CD4-positive, alpha-beta T cell treated with Interleukin-17A for 1 hour (primary cell): Measurements from ENCODE around the gene TBPL1.
"Not testable (repeated sequence)": the region's sequence is repeated elsewhere in the genome, so short reads cannot be mapped to it uniquely, and the experiment has no call there.

Experiments used
- DNase-seq: peaks from one replicate; pipeline ENCODE4 v3.0.0-alpha.2; 2020

TBPL1 gene

GRCh38 chr6:133977983-133978895 is 25.2 kb downstream of the TBPL1 start:
- no peak for DNase-seq

DNA sequence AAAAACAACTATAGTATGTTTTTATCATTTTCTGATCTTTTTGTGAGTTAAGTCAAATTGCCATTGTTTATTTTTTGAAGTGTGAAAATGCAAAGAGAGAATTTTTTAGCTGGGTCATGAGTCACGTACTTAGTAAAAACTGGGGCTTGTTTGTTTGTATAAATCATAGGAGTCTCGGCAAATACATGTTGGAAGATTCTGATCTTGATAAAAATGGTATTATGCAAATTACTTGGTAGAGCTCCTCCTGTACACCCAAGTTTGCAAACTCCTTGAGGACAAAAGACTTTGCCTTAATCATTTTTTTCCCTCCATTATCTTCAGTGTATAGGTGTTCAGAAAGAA is 25.8 kb downstream of the TBPL1 start:
- DNase-seq = no peak

DNA sequence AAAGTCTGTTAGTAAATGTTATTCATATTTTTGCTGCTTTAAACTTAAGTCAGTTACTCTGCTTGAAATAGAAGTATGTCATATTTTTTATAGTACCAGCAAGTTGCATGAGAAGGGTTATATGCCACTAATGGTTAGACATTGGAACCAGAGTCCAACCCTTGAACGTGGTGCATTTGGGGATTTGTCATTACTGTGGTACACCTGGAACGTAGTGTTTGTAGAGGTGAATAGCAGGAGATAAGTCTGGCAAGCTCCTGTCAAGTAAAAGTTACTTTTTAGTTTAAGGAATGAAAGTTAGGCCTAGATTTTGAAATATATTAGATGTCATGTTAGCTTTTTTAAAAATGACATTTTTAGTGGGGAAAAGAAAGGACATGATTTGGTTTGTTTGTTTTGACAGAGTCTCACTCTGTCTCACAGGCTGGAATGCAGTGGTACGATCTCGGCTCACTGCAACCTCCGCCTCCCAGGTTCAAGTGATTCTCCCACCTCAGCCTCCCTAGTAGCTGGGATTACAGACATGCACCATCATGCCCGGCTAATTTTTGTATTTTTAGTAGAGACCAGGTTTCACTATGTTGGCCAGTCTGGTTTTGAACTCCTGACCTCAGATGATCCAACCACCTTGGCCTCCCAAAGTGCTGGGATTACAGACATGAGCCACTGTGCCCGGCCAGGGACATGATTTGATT is 26.4 kb downstream of the TBPL1 start:
- not testable (repeated sequence) for DNase-seq

GRCh38 chr6:133980168-133980567 is 27.1 kb downstream of the TBPL1 start:
- no peak for DNase-seq

DNA sequence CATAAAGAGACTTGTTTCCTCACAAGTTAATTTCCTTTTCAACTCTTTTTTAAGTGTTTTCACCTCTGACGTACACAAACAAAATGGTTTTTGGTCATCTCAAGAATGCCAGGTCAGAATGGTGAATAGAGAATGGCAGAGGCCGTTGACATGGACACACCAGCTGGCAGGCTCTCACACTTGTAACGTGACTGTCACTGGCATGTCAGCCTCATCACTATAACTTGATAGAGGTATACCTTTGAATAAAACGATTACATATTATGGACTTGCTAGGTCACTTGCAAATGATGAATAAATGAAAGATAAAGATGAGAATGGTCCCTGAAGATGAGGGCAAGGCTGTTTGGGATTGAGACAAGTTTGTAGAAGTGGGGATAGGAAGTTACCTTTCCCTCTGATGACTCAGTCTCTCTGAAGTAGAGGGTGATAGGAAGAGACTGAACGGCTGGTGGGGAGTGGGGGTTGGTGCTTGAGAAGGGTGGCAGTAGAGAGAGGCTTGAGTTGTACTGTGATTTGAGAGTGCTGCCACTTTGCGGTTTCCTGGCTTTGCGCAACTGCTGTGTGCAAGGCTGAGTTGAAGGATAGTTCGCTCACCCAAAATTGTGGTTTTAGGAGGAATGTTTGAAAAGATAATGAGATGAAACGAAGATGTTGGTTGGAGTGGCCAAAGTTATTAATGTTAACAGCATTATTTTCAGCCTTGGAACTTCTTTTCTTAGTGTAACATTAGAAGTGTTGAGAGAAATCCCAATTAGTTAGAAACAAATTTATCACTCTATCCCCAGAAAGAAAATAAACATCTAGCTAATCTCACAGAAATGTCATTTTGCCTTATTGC is 30.3 kb downstream of the TBPL1 start:
- DNase-seq = peak; percentile 51

DNA sequence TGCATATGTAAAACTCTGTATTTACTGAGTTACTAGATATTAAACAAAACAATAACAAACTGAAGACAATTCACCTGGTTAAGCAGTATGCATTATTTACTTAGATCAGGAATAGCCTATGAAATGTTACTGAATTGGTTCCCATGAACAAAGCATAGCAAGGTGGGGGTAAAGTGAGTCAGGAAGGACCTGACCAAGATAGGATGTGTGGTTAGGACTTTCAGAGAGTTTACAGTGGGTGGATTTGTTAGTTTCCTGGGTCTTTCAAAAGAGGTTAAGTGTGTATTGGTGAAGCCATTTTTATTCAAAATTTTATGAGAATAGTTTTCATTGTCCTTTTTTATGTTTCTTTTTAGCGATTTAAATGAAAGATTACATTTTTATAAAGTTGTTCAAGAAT is 32.9 kb downstream of the TBPL1 start:
- no peak for DNase-seq

DNA sequence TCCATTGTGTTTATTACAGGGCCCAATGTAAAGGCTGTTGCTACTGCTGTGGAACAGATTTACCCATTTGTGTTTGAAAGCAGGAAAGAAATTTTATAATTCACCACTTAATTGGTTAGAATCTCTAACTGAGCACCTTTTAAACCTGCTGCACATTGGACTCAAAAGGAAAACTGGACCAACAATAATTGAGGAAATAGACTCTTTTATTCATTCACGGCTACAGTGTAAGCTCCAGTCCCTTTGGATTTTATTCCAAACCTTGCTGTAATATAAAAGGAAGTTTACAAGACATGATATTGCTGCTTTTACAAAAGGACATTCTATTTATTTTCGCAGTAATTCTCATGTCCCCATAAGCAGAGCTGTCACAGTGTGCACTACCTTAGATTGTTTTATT is 33.9 kb downstream of the TBPL1 start:
- DNase-seq = no peak

- DNase-seq = no peak
These were observed 36.5 kb downstream of the TBPL1 start for GRCh38 chr6:133989525-133989924.

DNA sequence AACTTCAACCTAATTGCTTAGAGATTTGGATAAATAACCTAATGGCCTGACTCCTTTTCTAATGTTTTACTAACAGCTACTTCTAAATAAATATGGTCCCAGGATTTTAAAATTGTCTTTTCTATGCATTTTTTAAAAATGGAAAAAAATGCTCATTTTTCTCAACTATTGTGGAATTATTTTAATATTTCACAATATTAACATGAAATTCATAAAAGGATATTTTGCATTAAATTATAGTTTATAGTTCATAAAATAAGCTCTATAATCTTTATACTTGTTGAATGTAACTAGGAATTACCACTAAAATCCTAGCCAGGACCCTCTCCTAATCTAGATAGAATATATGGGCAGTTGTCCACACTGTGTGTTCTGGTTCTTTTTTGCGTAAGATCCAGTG is 37.3 kb downstream of the TBPL1 start:
- DNase-seq = no peak

DNA sequence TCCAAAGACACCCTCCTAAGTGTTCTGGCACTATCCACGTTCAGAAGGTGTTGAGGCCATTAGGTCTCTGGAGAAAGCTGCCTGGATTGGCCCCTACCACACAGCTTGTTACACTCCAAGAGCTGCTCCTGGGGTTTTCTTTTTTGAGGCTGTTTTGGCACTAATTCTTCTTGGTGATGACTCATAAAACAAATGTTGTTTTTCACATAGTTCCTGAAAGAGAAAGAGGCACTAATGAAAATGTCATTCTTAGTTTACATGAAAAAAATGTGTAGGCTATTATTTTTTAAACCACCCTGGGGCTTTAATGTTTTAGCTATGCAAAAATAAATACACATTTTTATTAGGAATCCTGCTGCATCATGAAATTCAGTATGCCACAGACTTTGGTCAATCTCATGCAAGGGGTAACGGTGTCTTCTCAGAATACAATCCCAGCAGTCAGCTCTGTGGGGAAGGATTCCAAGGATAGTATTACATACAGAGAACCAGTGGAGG is 38.1 kb downstream of the TBPL1 start:
- no peak for DNase-seq

- DNase-seq = no peak
These were observed 40.1 kb downstream of the TBPL1 start for GRCh38 chr6:133992992-133993680.

DNA sequence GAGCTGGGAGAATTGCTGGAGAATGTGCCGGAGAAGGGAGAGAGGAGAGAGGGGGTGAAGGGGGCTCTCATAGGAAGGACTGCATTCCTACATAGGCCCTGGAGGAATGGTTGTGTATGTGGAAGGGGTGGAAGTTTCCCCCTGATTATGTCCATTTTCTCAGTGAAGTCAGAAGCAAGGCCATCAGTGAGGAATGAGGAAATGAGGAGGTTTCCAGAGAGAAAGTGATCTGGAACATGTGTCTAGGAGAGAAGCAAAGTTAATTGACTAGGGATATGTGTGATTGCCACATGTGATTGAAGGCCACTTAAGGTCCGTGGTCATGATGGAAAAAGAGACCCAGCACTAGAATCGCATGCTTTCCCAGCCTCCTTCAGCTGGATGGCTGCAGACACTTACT is 42.3 kb downstream of the TBPL1 start:
- DNase-seq = no peak

GRCh38 chr6:133995758-133996157 is 42.7 kb downstream of the TBPL1 start:
- DNase-seq = no peak

- no peak for DNase-seq
These were observed 44.2 kb downstream of the TBPL1 start for GRCh38 chr6:133997267-133997666.

- DNase-seq = no peak
These were observed 46.3 kb downstream of the TBPL1 start for GRCh38 chr6:133999305-133999704.

GRCh38 chr6:134000443-134000842 is 47.4 kb downstream of the TBPL1 start:
- no peak for DNase-seq

DNA sequence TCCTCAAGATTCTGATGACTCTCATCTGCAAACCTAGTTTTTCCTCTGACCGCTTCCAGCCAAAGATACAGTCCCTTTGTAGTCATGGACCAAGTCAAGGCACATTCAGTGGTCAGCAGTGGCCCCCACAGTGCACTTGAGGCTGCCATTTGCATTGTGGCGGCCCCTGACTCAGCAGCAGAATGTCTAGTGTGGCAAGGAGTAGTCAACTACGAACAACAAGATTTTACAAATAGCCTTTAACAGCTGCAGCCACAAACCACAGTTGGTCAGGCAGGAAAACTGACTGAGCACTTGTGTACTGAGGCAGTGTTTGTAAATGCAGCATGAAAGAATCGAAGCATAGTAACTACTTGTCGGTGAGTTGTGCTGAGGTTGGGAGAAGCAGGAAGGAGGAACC is 49.8 kb downstream of the TBPL1 start:
- no peak for DNase-seq

DNA sequence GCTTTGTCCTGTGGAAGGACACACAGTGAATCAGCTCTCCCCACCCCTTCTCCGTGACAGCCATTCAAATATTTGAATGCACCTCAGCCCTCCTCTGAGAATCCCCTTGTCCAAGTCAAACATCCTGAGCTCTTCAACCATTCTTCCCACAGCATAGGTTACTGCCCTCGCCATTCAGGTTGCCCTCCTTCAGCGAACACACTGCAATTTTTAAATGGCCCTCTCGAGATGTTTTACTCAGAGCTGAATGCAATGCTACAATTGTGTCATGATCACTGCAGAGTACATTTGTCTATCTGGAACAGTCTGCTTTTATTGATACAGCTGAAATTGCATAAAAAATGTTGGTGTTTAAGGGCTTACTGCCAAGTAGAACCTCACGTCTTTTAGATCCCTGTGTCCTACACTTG is 50.5 kb downstream of the TBPL1 start:
- no peak for DNase-seq

- DNase-seq = no peak
These were observed 51.7 kb downstream of the TBPL1 start for GRCh38 chr6:134004714-134005113.

- no peak for DNase-seq
These were observed 52.8 kb downstream of the TBPL1 start for GRCh38 chr6:134005800-134006199.

DNA sequence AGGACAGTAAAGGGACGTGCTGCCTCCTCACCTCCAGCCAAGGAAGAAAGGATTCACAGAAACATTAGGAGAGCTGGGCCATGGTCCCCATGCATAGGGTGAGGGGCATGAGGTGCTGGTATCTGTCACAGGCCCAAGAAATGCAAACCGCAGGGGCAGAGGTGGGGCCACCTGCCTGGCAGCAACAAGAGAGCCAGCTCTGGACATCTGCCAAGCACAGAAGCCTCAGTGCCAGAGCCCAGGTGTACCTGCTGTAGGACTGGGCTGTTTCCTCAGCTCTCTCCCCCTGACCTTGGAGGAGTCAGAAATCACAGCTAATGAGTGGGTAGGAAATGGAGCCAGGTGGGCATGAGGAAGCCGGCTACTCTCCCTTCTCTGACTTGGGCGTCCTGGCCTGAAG is 54.1 kb downstream of the TBPL1 start:
- DNase-seq = no peak

- no peak for DNase-seq
These were observed 56.9 kb downstream of the TBPL1 start for GRCh38 chr6:134009876-134010275.

GRCh38 chr6:134010400-134010799 is 57.4 kb downstream of the TBPL1 start:
- no peak for DNase-seq
